GM12878 (cell line): ENCODE measurements around the gene CYB5R3. TPM values are rescaled to one million over a fixed set of nuclear protein-coding genes. Genes with fewer than 3 reads are reported as not detected.

Experiments used
- ATAC-seq: fragments of 200-7000 bp; cut with Tn5 transposase; 3 replicates; pipeline ENCODE4 v1.9.1; 2020; ENCODE audit warnings: mild to moderate bottlenecking, moderate library complexity
- BruUV-seq: library from RNA; stranded (reverse); fragments of 400-500 nt; replicated peaks from 2 replicates; lab custom pipeline; 2021; lab: Mats Ljungman, UMichigan
- CTCF ChIA-PET: fragments of 300-600 bp; sonication (Branson Sonifier 250); formaldehyde crosslinking; extraction: SDS; loops from one replicate; lab custom pipeline; 2021; ENCODE audit warnings: inconsistent platforms; lab: Yijun Ruan, JAX
- POLR2A ChIA-PET: fragments of 350-600 bp; formaldehyde crosslinking; extraction: SDS; loops from one replicate; lab custom pipeline; 2021; ENCODE audit warnings: inconsistent platforms; lab: Charles Lee
- RAD21 ChIA-PET: fragments of 300-600 bp; sonication (Branson Sonifier 250); formaldehyde crosslinking; loops from one replicate; lab custom pipeline; 2023; ENCODE audit warnings: antibody characterized with exemption; ENCODE audit not compliant: unreplicated experiment; lab: Charles Lee
- SMC1A ChIA-PET: fragments of 300-600 bp; sonication (Branson Sonifier 250); formaldehyde crosslinking; loops from one replicate; lab custom pipeline; 2023; ENCODE audit not compliant: unreplicated experiment, uncharacterized antibody; lab: Charles Lee
- DNase-seq: peaks from one replicate; pipeline ENCODE4 v3.0.0-alpha.2; 2011; ENCODE audit warnings: low read depth, low spot score
- FAIRE-seq: peaks from 3 replicates; lab custom pipeline; 2011; peaks lifted over from hg19 to GRCh38; lab: Jason Lieb, UNC
- H2AFZ ChIP-seq: 2 replicates; pipeline ENCODE4 v1.6.0; 2011; ENCODE audit warnings: low read depth, low read length, control low read depth; ENCODE audit not compliant: control insufficient read depth
- H3K27ac ChIP-seq: 2 replicates; pipeline ENCODE4 v1.5.1; 2011; ENCODE audit warnings: control low read depth; ENCODE audit not compliant: control insufficient read depth, insufficient read depth
- H3K27me3 ChIP-seq, 2 experiments: replicated peaks in 1 of 2; 2 replicates each; pipeline versions ENCODE4 v1.6.0 to v1.6.1; 2011; ENCODE audit warnings: low read length in 1 of 2; ENCODE audit not compliant: control insufficient read depth in 2 of 2, insufficient read depth in 2 of 2
- H3K36me3 ChIP-seq, 2 experiments: 2 replicates each; pipeline ENCODE4 v1.5.1; 2011; ENCODE audit warnings: low read length in 1 of 2; ENCODE audit not compliant: control insufficient read depth in 2 of 2, insufficient read depth in 2 of 2
- H3K4me1 ChIP-seq: 2 replicates; pipeline ENCODE4 v1.6.1; 2011; ENCODE audit warnings: mild to moderate bottlenecking, low read length, moderate library complexity, mixed read lengths; ENCODE audit not compliant: control insufficient read depth, insufficient read depth
- H3K4me2 ChIP-seq: 2 replicates; pipeline ENCODE4 v1.6.0; 2011; ENCODE audit warnings: control low read depth; ENCODE audit not compliant: control insufficient read depth, insufficient read depth
- H3K4me3 ChIP-seq: fragments of 200-600 bp; sonication (generic); 2 replicates; pipeline ENCODE4 v1.5.1; 2016
- H3K79me2 ChIP-seq: 2 replicates; pipeline ENCODE4 v1.6.0; 2011; ENCODE audit warnings: low read length; ENCODE audit not compliant: control insufficient read depth, insufficient read depth
- H3K9ac ChIP-seq: 2 replicates; pipeline ENCODE4 v1.8.0; 2011; ENCODE audit warnings: low read length, control low read depth, mixed read lengths; ENCODE audit not compliant: control insufficient read depth, insufficient read depth
- H3K9me3 ChIP-seq: replicated peaks from 3 replicates; pipeline ENCODE4 v1.5.1; 2011; ENCODE audit warnings: mild to moderate bottlenecking, low read length; ENCODE audit not compliant: control insufficient read depth, insufficient read depth
- H4K20me1 ChIP-seq: 2 replicates; pipeline ENCODE4 v1.6.0; 2011; ENCODE audit not compliant: control insufficient read depth, insufficient read depth
- ATF7 ChIP-seq: fragments of 450-650 bp; IDR thresholded peaks from 2 replicates; pipeline ENCODE4 v1.6.1; 2016; ENCODE audit warnings: low read depth, mild to moderate bottlenecking
- CBX3 ChIP-seq: fragments of 200-600 bp; sonication (generic); IDR thresholded peaks from 2 replicates; pipeline ENCODE4 v1.6.1; 2016; ENCODE audit warnings: low read depth, borderline replicate concordance
- E2F8 ChIP-seq: fragments of 450-650 bp; IDR thresholded peaks from 2 replicates; pipeline ENCODE4 v1.6.1; 2018; ENCODE audit warnings: mild to moderate bottlenecking, low read depth, moderate library complexity; ENCODE audit not compliant: partially characterized antibody
- ELK1 ChIP-seq: IDR thresholded peaks from 2 replicates; pipeline ENCODE4 v1.6.1; 2012; ENCODE audit warnings: low read depth, low read length, improper control_type of control experiment
- ESRRA ChIP-seq: IDR thresholded peaks from 2 replicates; pipeline ENCODE4 v1.6.1; 2012; ENCODE audit warnings: mild to moderate bottlenecking, low read length, improper control_type of control experiment
- ETV6 ChIP-seq, 2 experiments: fragments of 450-650 bp in 1 of 2; IDR thresholded peaks in 1 of 2; conservative IDR thresholded peaks in 1 of 2; 2 replicates each; pipeline ENCODE4 v1.6.1; 2014; ENCODE audit warnings: antibody characterized with exemption in 1 of 2, borderline replicate concordance in 1 of 2, low read depth in 1 of 2, mild to moderate bottlenecking in 1 of 2, moderate library complexity in 1 of 2
- EZH2 ChIP-seq: IDR thresholded peaks from 2 replicates; pipeline ENCODE4 v1.6.1; 2012; ENCODE audit warnings: low read depth, mild to moderate bottlenecking, control low read depth, inconsistent platforms, low read length, borderline replicate concordance; ENCODE audit not compliant: control insufficient read depth
- FOXM1 ChIP-seq: IDR thresholded peaks from 2 replicates; pipeline ENCODE4 v1.6.1; 2012; ENCODE audit warnings: low read depth, mild to moderate bottlenecking, inconsistent platforms, low read length, moderate library complexity
- IKZF2 ChIP-seq, 2 experiments: fragments of 450-650 bp; IDR thresholded peaks; 2 replicates each; pipeline ENCODE4 v1.6.1; 2017; ENCODE audit warnings: mild to moderate bottlenecking in 2 of 2, moderate library complexity in 2 of 2
- NKRF ChIP-seq: fragments of 450-650 bp; conservative IDR thresholded peaks from 2 replicates; pipeline ENCODE4 v1.6.1; 2017; ENCODE audit warnings: mild to moderate bottlenecking, moderate library complexity
- RELA ChIP-seq: fragments of 450-650 bp; IDR thresholded peaks from 2 replicates; pipeline ENCODE4 v1.8.0; 2014; ENCODE audit warnings: borderline replicate concordance; ENCODE audit not compliant: partially characterized antibody
- STAT3 ChIP-seq: IDR thresholded peaks from 2 replicates; pipeline ENCODE4 v1.6.1; 2011; ENCODE audit warnings: low read depth, low read length, improper control_type of control experiment
- TCF3 ChIP-seq: IDR thresholded peaks from 2 replicates; pipeline ENCODE4 v1.6.1; 2012; ENCODE audit warnings: low read depth, mild to moderate bottlenecking, low read length, borderline replicate concordance; ENCODE audit not compliant: insufficient read depth
- ZNF217 ChIP-seq: fragments of 450-650 bp; IDR thresholded peaks from 2 replicates; pipeline ENCODE4 v1.6.1; 2017; ENCODE audit warnings: antibody characterized with exemption, mild to moderate bottlenecking
- whole genome bisulfite sequencing: methylation state at CpG from one replicate; pipeline ENCODE4 v1.1.6; 2016; ENCODE audit warnings: low lambda C conversion rate; ENCODE audit not compliant: insufficient replicate concordance, insufficient coverage; ENCODE audit errors: missing lambda C conversion rate; 5-methylcytosine and 5-hydroxymethylcytosine counted together
- in situ Hi-C: fragments of 300-500 bp; cut with MboI; formaldehyde crosslinking; loops from 9 replicates; pipeline ENCODE4 v1.14.3; 2018; ENCODE audit warnings: mixed read lengths
- intact Hi-C: fragments of 100-400 bp; cut with micrococcal nuclease; formaldehyde crosslinking; loops from one replicate; pipeline ENCODE4 v1.14.2; 2022; ENCODE audit not compliant: unreplicated experiment
- polyA plus RNA-seq, 11 experiments: library from polyadenylated mRNA; depleted of rRNA in 4 of 11; unstranded in 6 of 11; stranded (reverse) in 5 of 11; fragments of >200 nt; fragmentation: Nextera tagmentation in 4 of 11; fragmentation: Illumina TruSeq in 1 of 11; extraction: Ambion mirVana in 4 of 11; extraction: Trizol in 1 of 11; gene quantifications; 1 replicate in 1 of 11; 2 replicates in 10 of 11; pipeline versions ENCODE4 v1.2.1 to v1.2.3, GENCODE V29; 2011 to 2016; ENCODE audit warnings: inconsistent platforms in 2 of 11, missing spikeins in 2 of 11, low read depth in 1 of 11
- total RNA-seq, 4 experiments: library from RNA; depleted of rRNA in 3 of 4; stranded (reverse); fragments of >200 nt in 3 of 4; fragmentation: Illumina TruSeq in 1 of 4; extraction: Trizol in 1 of 4; gene quantifications; 2 replicates each; pipeline versions ENCODE4 v1.2.1 to v1.2.3, GENCODE V29; 2013 to 2021

Gene CYB5R3
- total and polyA plus RNA-seq, 10 of the 15 experiments (the other 5 are each of a cell fraction or from before 2014, with no cell fraction given): 2.0 to 119 (median 67.8) TPM

GRCh38 chr22:42683578-42684283 lies 34.5 kb upstream of the CYB5R3 start:
- POLR2A ChIA-PET: interaction anchor here (0.6 kb wide), 1 partner anchor 16 kb away, joined by 5 read pairs; no protein-coding TSS in a partner anchor
- Histone ChIP-seq H3K9ac (no peak overlapping the region), H4K20me1 (no peaks in the 10 kb centered on the region), H3K79me2 (no peaks in the 10 kb centered on the region), H3K36me3 (no peaks in the 10 kb centered on the region), H3K27me3 (no peaks in the 10 kb centered on the region), H3K4me1 (no peaks in the 10 kb centered on the region), H2AFZ (no peak overlapping the region), H3K4me2 (no peak overlapping the region), H3K27ac (no peak overlapping the region), H3K9me3 (peaks cover 10% of the 10 kb centered on the region; the same call in 2 of the 3 replicates), H3K4me3 (no peak overlapping the region)
- FAIRE-seq (no peak), DNase-seq (no peak), ATAC-seq (no peak)
- RAD21 ChIA-PET: interaction anchor here (1.0 to 1.1 kb wide), 2 partner anchors 8 to 17 kb away, joined by 3 to 5 read pairs; no protein-coding TSS in a partner anchor
- CTCF ChIA-PET: interaction anchor here (0.8 to 1.3 kb wide), 3 partner anchors 9 to 17 kb away, joined by 3 to 4 read pairs (median 3); no protein-coding TSS in a partner anchor
- intact Hi-C loops (no loop called here), in situ Hi-C loops (no loop called here)
- 49% methylated on average over 8 of the region's 8 CpGs for WGBS
- SMC1A ChIA-PET: interaction anchor here (1.0 to 1.1 kb wide), 2 partner anchors 15 to 25 kb away, joined by 3 read pairs; no protein-coding TSS in a partner anchor
- BruUV-seq: no TSS peak
- TF ChIP-seq FOXM1 (no peak), ETV6 (conservative IDR thresholded peaks at IDR 0.05 in 1 of 2, IDR thresholded peaks at IDR 0.05 in 1 of 2; ENCODE audit: borderline replicate concordance in 1 of 2, low read depth in 1 of 2) (no peak), EZH2 (no peak), TCF3 (no peak), E2F8 (no peak), ATF7 (no peak), ELK1 (no peak), IKZF2 (IDR thresholded peaks at IDR 0.05) (no peak), RELA (no peak), STAT3 (no peak), NKRF (no peak), ESRRA (no peak), CBX3 (no peak), ZNF217 (no peak)
